Stimulated activated CD8-positive, alpha-beta memory T cell treated with anti-CD3 and anti-CD28 coated beads, Interleukin-4, amount 100 ng/mL, for 1 hour (primary cell): Measurements from ENCODE around the gene CRTAC1.

Source experiments
- DNase-seq, 2 donors: peaks; one replicate each; pipeline ENCODE4 v3.0.0-alpha.2; 2020; ENCODE audit warnings: low read depth in 2 of 2, low spot score in 1 of 2

The CRTAC1 gene

GRCh38 chr10:97925308-97925938 lies 105.0 kb downstream of the CRTAC1 start:
- no peak for DNase-seq

GRCh38 chr10:97924678-97925077 lies 105.7 kb downstream of the CRTAC1 start:
- no peak for DNase-seq

DNA sequence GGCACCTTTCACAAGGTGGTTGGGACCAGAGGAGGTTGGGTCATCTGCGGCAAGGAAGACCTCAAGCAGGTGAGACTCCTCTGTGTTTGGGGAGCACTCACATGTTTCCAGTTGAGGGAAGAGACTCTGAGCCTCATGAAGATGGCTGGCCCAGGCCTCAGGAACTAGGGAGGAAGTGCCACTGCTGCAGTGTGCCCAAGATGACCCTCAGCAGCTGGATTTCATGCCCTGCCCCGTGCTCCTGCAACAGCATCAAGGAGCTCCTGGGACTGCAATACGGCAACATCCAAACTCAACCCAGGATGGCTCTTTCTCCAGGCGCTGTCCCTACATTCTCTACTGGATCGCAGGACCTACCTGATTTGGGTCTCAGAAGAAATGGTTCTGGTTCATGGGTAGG lies 106.9 kb downstream of the CRTAC1 start:
- DNase-seq, result no peak

- DNase-seq, result no peak
Measured at GRCh38 chr10:97923057-97923456, 107.4 kb downstream of the CRTAC1 start.

DNA sequence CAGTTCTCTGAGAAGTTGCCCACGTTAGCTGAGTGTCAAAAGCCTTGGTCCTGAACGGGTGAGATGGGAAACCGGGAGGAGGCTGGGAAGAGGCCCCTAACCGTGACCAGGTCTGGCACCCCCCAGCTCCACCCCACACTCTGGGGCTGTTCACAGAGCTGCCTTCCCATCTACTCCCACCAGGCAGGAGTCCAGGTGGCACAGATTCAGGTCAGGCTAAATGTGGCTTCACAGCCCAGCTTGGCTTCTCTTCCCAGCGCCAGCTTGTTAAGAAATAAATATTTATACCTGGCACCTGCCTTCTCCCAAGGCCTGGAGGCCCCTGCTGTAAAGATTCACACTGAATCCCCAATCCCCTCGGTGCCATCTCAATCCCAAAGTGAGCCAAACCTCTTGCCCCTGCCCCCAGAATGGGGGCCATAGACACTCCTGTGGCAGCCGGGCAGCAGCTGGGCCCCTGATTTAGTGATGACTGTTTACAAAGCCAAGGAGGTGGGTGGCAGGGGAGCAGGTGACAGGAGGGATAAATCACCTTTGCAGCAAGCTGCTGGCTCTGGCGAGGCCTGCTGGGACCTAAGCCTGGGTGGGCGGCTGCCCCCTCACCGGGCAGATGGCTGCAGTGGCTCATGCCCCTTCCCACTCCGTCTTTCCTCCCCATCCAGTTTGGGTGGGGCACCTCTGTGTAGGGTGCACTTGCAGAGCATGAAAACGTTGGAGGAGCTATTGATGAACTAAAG lies 108.2 kb downstream of the CRTAC1 start:
- no peak for DNase-seq

GRCh38 chr10:97921581-97922021 lies 108.8 kb downstream of the CRTAC1 start:
- no peak for DNase-seq

DNA sequence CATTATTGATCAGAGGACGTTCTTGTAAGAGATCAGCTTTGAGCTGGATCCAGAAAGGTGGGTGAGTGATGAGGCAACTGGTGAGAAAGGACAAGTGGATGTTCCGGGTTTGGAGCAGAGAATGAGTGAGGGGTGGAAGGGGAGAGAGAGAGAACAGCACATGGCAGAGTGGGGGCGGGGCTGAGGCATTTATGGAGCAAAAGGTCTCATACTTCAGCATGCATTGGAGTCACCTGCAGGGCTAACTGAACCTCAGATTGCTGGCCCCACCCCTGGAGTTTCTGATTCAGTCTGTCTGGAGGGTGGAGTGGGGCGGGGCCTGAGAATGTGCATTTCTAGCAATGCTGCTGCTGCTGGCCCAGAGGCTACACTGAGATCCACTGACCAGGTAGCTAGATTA lies 109.6 kb downstream of the CRTAC1 start:
- DNase-seq, result no peak

DNA sequence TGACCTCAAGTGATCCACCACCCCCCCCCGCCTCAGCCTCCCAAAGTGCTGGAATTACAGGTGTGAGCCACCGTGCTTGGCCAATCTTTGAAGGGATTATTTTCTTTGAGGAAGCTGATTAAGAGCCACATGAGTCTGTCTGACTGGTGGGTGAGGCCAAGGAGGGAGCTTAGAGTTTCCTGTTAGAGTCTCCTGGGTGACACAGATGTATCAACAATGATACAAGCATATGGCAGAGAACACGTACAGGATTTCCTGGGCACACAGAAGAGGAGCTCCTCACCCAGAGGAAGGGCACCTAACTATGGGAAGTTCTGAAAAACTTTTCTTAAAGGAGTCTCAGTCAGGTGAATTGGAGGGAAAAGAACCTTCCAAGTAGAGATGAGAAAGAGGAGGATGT lies 111.4 kb downstream of the CRTAC1 start:
- no peak for DNase-seq

DNA sequence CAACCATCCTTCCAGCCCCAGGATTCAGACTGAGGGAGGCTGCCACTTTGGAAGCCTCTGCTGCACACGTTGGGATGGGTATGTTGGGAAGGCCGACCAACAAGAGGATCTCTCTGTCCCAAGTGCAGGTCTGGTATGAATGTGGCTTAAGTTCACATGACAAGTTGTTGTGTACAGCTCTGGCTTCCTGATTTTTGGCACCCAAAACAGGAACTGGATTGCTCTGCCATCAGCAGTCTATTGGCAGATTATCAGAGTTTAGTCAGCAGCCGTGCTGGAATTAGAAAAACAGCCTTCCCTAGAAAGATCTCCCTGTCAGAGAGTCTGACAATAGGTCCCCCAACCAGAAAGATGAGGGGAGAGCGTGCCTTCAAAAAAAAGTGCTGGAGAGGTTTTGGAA lies 113.8 kb downstream of the CRTAC1 start:
- DNase-seq, result no peak

DNA sequence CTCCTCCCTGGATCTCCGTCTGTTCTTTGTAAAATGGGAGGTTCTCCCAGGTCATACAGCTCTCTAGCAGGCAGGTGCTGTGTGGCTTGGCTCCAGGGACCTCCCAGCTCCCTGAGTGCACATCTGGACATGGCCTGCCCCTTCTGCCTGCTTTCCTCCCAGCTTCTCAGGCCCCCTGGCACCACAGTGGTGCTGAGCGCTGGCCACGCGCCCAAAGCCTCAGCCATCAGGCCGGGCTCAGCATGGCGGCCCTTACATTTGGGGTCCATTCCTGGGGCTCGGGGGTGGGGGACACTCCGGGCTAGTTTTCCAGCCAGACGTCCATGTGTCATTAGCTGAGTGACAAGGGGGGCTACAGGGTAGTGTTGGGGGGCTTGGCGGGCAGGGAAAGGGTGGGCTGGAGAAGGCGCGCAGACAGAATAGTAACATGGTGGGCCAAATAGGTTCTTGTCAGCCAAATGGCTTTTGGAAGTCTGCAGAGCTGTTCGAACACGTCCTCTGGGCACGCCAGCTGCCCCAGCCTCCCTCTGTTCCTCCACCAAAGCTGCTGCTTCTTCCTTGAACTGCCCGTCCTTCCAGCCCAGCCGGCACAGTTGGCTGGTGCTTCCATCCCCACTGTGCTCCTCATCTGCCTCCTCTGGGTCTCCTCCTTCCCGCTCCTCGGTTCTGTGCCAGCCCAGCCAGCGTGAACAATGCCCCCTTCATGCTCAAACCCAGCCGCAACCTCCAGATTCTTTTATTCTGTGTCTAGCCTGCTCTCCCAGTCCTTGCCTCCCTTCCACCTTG lies 114.9 kb downstream of the CRTAC1 start:
- DNase-seq, result no peak

- peak; percentile 28 to 49 for DNase-seq
Measured at GRCh38 chr10:97914837-97915211, 115.6 kb downstream of the CRTAC1 start.

DNA sequence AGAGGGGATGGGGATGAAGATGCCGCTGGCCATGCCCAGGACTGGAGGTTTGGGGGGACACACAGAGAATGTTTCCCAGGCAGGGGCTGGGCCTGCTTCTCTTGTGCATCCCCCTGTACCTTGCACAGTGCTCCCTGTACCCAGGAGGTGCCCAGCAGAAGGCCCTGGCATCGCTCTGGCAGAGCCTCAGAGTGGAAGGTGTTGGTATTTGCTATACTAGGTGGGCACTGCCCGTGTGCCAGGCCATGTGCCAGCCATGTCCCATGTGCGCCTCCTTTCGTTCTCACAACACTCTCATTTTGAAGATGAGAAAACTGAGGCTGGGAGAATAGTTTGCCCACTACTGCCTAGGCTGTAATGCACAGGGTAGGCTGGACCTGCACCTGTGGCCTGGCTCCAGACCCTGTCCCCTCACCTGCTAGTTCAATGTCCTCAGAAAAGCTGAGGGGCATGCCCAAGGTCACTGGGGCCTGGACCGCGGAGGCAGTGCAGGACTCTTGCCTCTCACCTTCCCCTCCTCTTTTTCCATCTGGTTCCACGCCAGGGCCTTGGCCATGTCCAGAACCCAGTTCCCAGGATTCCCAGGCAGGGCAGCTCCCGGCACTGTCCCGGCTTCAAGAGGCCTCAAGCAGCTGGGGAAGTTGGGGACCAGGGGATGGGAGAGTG lies 116.1 kb downstream of the CRTAC1 start:
- no peak for DNase-seq

GRCh38 chr10:97913614-97914013 lies 116.8 kb downstream of the CRTAC1 start:
- no peak for DNase-seq

GRCh38 chr10:97913193-97913592 lies 117.2 kb downstream of the CRTAC1 start:
- DNase-seq, result no peak

- no peak for DNase-seq
Measured at GRCh38 chr10:97911217-97911616, 119.2 kb downstream of the CRTAC1 start.

DNA sequence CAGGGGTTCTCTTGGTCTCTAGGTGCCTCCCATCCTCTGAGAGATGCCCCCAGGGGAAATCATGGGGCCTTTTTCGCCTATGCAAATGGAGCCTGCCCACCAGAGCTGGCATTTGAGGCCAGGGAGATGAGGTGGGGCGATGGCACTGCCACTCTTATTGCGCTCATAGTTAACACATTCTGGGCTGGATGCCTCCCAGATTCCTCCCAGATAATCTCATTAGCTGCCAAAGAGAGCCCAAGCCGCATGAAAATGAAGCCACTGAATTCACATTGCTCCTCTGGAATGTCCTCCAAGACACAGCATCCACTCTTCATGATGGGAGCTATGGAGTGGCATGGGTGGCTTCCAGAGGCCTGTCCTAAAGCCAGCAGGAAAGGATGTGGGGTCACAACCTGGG lies 119.8 kb downstream of the CRTAC1 start:
- no peak for DNase-seq

DNA sequence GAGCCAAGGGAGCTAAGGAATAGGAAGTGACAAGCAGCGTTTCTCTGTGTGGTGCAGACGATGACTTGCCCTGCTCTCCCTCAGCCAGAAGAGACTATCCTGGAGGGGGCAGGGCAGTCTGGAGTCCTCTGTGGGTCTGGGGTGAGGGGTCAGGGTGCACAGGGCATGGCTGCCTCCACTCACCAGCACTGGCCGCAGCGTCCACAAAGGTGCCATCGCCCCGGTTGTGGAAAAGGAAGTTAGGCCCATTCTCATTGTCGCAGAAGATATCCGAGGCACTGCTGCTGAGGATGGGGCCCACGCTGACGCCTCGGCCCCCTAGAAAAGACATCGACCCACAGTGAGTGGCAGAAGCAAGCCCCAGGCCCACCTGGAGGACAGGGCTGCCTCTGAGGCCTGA lies 122.6 kb downstream of the CRTAC1 start:
- no peak for DNase-seq

DNA sequence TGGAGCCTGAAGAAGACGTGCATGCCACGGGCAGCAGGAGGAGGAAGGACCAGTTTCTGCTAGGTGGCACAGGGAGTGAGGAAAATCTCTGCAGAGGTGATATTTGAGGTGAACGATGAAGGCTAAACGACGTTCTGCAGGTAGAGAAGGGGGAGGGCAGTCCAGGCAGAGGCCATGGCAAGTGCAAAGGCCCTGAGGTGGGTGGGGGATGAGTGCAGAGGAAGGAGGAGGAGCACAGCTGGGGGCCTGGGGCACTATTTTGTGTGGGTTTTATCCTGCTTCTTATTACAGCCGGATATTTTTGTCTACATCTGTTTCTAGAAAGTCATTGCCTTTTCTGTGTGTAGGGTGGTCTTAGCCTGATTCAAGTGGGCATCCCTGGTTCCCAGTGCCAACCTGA lies 123.2 kb downstream of the CRTAC1 start:
- DNase-seq, result no peak

DNA sequence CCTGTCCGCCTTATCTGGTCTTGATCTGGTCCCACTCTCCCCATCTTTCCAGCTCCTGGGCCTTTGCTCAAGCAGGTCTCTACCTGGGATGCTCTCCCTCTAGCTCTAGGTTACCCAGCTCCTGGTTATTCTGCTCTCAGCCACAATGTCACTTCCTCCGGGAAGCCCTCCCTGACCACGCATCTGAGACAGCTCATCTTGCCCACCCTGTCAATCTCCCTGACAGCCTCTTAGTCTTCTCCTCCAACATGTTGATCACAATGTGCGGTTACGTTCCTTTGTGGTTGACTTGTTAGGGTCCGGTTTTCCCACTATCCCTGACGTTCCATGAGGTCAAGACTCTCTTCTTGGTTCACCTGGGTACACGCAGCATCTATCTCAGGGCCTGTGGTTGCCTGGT lies 125.1 kb downstream of the CRTAC1 start:
- no peak for DNase-seq

DNA sequence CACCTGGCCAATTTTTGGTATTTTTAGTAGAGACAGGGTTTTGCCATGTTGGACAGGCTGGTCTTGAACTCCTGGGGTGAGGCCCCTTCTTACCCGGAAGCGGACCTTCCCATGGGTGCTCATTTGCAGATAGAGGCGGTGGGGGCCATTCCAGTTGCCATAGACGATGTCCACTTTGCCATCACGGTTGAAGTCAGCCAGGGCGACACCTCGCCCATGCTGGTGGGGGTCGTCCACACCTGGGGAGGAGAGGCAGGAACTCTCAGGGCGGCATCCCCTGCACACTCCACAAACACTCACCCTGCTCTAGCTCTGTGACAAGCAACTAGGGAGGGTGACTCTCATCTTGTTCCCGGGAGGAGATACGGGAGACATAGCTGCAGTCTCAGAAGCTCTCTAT lies 125.8 kb downstream of the CRTAC1 start:
- no peak for DNase-seq

DNA sequence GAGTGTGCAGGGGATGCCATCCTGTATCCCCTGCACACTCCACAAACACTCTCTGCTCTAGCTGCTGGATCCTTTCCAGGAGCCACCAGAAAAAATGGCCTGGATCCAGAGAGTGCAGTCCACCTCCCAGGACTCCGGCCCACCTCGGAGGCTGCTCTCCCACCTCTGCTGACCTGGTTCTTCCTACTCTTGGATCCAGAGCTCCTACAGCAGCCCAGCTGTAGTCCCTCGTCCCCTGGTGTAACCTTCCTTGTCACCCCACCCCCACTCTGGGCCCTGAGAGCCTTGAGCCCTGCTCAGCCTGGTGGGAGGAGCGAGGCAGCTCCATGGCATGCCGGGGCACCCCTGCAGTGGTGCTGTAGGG lies 126.4 kb downstream of the CRTAC1 start:
- no peak for DNase-seq
